K562 (cell line): ENCODE measurements around the gene ZDHHC14.

Experiments used
- CBX1 ChIP-seq: sonication (generic); IDR thresholded peaks from 2 replicates; pipeline ENCODE4 v1.6.1; 2016; ENCODE audit warnings: antibody characterized with exemption, low read depth, mild to moderate bottlenecking
- CHD2 ChIP-seq: IDR thresholded peaks from 2 replicates; pipeline ENCODE4 v1.6.1; 2011; ENCODE audit warnings: low read depth, low read length
- ETS2 ChIP-seq: IDR thresholded peaks from 2 replicates; pipeline ENCODE4 v1.6.1; 2016; ENCODE audit warnings: borderline replicate concordance, missing genetic modification characterization, mild to moderate bottlenecking, moderate library complexity, missing compliant biosample characterization; ENCODE audit not compliant: poor library complexity, severe bottlenecking
- HDAC2 ChIP-seq: fragments of 450-650 bp; IDR thresholded peaks from 2 replicates; pipeline ENCODE4 v1.6.1; 2016; ENCODE audit warnings: mild to moderate bottlenecking
- HDAC6 ChIP-seq: IDR thresholded peaks from 2 replicates; pipeline ENCODE4 v1.6.1; 2012; ENCODE audit warnings: low read depth, mild to moderate bottlenecking, control low read depth, inconsistent platforms, low read length, moderate library complexity
- NFIX ChIP-seq: fragments of 250-450 bp; sonication (Bioruptor Pico); IDR thresholded peaks from 2 replicates; pipeline ENCODE4 v1.4.0; 2020; ENCODE audit warnings: low read depth, mild to moderate bottlenecking, moderate library complexity
- PRPF4 ChIP-seq: fragments of 200-400 bp; formaldehyde crosslinking; IDR thresholded peaks from one replicate; pipeline ENCODE4 v1.6.1; 2017; ENCODE audit warnings: low read length, low read depth, mild to moderate bottlenecking; ENCODE audit not compliant: insufficient read depth, poor library complexity, severe bottlenecking
- TAF1 ChIP-seq: IDR thresholded peaks from 2 replicates; pipeline ENCODE4 v1.6.1; 2011; ENCODE audit warnings: mild to moderate bottlenecking, low read length, moderate library complexity; ENCODE audit not compliant: insufficient read depth, control insufficient read depth, severe bottlenecking; ENCODE audit errors: extremely low read depth
- TF ChIP-seq, protein P1 (sequence below): fragments of 450-650 bp; IDR thresholded peaks from 2 replicates; pipeline ENCODE4 v1.6.1; 2016; ENCODE audit warnings: low read depth
- TF ChIP-seq, protein P2 (sequence below), 2 experiments: IDR thresholded peaks; 2 replicates each; pipeline ENCODE4 v1.6.1; 2011; ENCODE audit warnings: borderline replicate concordance in 1 of 2, control low read depth in 1 of 2, low read depth in 1 of 2, low read length in 1 of 2, mild to moderate bottlenecking in 1 of 2, mixed read lengths in 1 of 2, moderate library complexity in 1 of 2; ENCODE audit not compliant: insufficient read depth in 1 of 2, insufficient read length in 1 of 2, poor library complexity in 1 of 2, severe bottlenecking in 1 of 2; ENCODE audit errors: extremely low read depth in 1 of 2

DNA sequence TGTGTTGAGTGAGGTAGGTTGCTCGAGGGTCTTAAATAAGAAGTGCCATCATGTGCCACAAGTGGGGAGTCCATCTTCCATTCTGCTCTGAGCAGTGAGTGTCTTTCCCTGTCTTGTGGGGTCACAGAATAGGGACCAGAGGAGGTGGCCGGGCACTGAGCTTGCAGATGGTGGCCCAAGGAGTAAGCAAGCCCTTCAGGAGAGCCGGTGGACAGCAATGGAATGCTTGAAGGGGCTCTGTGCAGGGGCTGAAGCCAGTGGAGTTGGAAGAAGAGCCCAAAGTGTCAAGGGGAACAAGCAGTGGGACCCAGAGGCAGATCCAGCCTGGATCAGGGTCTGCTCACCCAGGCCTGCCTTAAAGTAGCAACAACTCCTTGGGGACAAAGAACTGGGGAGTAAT, 228.6 kb downstream of the ZDHHC14 start:
- TF ChIP-seq TAF1 (no peak), ETS2 (tag) (no peak), NFIX (CRISPR knock-in tag) (no peak), HDAC2 (no peak), HDAC6 (no peak), CBX1 (no peak), PRPF4 (no peak), CHD2 (no peak)
- TF ChIP-seq, protein P1, sequence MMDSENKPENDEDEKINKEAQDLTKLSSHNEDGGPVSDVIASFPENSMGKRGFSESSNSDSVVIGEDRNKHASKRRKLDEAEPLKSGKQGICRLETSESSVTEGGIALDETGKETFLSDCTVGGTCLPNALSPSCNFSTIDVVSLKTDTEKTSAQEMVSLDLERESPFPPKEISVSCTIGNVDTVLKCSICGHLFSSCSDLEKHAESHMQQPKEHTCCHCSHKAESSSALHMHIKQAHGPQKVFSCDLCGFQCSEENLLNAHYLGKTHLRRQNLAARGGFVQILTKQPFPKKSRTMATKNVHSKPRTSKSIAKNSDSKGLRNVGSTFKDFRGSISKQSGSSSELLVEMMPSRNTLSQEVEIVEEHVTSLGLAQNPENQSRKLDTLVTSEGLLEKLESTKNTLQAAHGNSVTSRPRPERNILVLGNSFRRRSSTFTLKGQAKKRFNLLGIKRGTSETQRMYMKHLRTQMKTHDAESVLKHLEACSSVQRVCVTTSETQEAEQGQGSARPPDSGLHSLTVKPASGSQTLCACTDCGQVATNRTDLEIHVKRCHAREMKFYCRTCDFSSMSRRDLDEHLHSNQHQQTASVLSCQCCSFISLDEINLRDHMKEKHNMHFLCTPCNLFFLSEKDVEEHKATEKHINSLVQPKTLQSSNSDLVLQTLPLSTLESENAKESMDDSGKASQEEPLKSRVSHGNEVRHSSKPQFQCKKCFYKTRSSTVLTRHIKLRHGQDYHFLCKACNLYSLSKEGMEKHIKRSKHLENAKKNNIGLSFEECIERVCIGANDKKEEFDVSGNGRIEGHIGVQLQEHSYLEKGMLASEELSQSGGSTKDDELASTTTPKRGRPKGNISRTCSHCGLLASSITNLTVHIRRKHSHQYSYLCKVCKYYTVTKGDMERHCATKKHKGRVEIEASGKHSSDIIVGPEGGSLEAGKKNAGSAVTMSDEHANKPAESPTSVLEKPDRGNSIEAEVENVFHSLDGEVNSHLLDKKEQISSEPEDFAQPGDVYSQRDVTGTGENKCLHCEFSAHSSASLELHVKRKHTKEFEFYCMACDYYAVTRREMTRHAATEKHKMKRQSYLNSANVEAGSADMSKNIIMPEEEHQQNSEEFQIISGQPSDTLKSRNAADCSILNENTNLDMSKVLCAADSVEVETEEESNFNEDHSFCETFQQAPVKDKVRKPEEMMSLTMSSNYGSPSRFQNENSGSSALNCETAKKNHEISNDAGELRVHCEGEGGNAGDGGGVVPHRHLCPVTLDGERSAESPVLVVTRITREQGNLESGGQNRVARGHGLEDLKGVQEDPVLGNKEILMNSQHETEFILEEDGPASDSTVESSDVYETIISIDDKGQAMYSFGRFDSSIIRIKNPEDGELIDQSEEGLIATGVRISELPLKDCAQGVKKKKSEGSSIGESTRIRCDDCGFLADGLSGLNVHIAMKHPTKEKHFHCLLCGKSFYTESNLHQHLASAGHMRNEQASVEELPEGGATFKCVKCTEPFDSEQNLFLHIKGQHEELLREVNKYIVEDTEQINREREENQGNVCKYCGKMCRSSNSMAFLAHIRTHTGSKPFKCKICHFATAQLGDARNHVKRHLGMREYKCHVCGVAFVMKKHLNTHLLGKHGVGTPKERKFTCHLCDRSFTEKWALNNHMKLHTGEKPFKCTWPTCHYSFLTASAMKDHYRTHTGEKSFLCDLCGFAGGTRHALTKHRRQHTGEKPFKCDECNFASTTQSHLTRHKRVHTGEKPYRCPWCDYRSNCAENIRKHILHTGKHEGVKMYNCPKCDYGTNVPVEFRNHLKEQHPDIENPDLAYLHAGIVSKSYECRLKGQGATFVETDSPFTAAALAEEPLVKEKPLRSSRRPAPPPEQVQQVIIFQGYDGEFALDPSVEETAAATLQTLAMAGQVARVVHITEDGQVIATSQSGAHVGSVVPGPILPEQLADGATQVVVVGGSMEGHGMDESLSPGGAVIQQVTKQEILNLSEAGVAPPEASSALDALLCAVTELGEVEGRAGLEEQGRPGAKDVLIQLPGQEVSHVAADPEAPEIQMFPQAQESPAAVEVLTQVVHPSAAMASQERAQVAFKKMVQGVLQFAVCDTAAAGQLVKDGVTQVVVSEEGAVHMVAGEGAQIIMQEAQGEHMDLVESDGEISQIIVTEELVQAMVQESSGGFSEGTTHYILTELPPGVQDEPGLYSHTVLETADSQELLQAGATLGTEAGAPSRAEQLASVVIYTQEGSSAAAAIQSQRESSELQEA: no peak
- TF ChIP-seq, protein P2, sequence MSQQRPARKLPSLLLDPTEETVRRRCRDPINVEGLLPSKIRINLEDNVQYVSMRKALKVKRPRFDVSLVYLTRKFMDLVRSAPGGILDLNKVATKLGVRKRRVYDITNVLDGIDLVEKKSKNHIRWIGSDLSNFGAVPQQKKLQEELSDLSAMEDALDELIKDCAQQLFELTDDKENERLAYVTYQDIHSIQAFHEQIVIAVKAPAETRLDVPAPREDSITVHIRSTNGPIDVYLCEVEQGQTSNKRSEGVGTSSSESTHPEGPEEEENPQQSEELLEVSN (IDR thresholded peaks at IDR 0.05; ENCODE audit: borderline replicate concordance in 1 of 2, extremely low read depth in 1 of 2, insufficient read depth in 1 of 2, insufficient read length in 1 of 2, low read depth in 1 of 2, low read length in 1 of 2, poor library complexity in 1 of 2, severe bottlenecking in 1 of 2): no peak
